T1000 (cell line): ENCODE data around the gene PCNX1.
"Not testable (repeated sequence)": the region's sequence is repeated elsewhere in the genome, so short reads cannot be mapped to it uniquely, and the experiment has no call there.

Experiments used
- DNase-seq: peaks from one replicate; lab custom pipeline; 2025; ENCODE audit warnings: mixed read lengths; lab: John Stamatoyannopoulos, UW

Gene PCNX1

DNA sequence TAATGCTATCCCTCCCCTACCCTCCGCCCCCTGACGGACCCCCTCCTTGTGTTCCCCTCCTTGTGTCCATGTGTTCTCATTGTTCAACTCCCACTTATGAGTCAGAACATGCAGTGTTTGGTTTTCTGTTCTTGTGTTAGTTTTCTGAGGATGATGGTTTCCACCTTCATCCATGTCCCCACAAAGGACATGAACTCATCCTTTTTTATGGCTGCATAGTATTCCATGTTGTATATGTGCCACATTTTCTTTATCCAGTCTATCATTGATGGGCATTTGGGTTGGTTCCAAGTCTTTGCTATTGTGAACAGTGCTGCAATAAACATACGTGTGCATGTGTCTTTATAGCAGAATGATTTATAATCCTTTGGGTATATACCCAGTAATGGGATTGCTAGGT lies 112.7 kb downstream of the PCNX1 start:
- DNase-seq: not testable (repeated sequence)

DNA sequence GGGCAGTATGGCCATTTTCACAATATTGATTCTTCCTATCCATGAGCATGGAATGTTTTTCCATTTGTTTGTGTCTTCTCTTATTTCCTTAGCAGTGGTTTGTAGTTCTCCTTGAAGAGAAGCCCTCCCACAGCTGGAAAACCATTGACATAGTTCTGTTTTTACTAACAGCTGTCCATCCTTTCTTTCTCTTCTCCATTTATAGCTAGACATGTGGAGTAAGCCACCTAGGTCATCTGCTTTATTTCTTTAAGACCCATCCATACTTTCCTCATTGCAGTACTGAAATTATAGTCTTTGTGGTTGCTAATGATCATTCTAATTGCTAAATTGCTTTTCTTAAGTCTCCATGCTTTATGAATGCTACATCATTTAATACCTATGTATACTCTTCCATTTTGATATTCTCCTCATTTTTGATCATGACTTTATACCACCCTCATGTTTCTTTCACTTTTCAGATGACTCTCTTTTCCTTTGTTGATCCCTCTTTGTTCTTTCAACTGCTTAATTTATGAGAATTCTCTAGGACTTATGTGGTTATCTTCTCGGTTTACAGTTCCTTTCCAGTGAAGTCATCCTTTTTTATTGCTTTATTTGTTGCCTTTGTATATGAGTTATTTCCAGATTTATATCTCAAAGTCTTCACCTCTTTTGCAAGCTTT lies 114.2 kb downstream of the PCNX1 start:
- DNase-seq: no peak

DNA sequence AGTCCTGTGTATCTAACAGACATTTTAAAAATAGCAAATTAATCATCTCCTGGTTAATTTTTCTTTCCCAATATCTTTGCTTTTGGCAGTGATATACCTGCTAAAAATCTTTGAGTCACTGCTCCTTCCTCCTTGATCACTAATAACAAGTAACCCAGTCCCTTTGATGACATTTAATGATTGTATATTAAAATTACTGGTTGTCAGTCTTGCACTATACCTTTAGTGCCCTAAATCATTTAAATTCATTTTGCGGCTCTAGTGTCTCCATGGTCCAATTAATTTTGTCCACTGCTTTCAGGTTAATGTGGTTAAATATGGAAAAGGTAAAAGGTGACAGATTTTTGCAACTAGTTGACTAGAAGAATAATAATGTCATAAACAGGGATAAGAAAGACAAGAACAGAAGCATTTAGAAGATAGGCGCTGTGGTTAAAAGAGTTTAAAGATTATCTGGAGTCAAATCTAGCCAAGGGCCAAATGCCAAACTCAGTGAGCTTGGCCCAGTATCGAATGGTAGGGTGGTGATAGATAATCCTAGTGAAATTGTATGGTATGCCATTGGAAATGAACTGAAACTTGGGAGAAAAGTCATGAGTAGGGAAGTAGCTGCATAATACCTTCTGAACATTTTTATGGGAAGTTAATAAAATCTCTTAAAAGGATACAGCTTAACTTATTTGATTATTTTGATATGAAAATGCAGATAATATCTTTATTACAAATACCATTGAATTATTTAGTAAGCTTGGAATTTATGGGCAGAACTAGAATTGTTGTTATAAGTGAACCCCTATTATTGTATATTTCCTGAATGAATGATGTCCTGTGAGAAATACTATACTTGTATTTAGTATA lies 115.0 kb downstream of the PCNX1 start:
- DNase-seq: no peak

DNA sequence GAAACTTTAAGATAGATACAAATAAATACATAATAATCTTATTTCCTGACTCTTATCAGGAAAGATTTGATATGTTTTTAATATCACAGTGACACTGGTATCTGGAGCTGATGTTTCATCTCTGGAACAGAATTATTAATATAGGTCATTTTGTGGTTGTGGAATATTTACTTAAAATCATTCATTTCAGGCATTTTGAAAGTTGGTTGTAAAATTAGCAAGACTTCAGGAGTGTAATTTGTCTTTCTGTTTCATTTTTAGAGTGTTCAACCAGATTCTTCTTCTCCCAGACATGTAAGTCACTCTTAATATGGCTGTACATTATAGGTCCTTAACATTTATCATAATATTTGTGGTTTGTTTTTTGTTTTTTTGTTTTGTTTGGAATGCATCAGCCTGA lies 115.7 kb downstream of the PCNX1 start:
- no peak for DNase-seq

DNA sequence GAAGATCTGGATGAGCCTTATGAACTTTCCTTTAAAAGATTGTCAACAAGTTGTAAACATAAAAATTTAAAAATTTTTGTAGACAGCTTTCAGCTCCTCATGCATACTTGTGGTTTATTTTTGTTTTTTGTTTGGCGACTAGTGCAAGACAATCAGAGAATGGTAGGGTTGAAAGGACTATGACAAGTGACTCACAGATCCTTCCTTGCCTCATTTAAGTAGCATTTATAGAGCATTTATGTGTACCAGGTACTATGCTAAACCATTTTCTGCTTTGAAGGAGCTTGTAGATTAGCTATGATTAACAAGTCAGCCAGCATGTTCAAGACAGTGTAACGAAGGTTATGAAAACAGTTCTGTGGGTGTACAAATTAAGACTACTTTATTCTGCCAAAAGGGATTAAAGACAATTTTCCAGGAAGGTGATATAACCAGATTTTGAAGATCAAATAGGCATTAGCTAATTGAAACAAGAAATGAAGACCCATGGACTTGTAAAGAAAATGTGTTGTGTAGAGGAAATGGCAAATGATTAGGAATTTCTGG lies 122.0 kb downstream of the PCNX1 start:
- no peak for DNase-seq

DNA sequence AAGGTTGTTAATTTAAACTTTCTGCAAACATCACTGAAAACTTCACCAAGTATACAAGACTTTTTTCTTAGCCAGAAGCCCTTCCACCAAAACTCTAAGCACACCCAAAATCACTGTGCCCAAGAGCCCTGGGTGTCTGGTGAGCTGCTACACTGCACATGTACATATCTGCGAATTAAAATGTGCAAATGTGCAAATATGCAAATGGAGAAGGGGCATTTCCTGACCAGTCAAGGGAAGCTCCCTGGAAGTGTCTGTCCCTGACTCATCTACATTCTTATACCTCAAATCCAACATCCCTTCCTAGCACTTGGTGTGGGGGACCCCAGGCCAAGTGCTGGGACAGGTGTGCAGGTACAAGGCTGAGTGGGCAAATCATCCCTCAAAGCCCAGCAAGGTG lies 123.7 kb downstream of the PCNX1 start:
- no peak for DNase-seq

DNA sequence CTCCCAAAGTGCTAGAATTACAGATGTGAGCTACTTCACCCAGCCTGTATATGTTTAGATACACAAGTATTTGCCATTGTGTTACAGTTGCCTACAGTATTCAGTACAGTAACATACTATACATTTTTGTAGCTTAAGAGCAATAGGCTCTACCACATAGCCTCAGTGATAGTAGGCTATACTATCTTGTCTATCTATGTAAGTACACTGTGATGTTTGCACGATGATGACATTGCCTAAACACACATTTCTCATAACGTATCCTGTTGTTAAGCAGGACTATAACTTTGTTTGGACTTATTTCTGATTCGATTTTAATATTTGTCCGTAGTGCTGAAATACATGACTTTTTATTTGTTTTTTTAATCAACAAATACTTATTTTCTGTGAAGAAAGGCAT lies 129.2 kb downstream of the PCNX1 start:
- DNase-seq: no peak

DNA sequence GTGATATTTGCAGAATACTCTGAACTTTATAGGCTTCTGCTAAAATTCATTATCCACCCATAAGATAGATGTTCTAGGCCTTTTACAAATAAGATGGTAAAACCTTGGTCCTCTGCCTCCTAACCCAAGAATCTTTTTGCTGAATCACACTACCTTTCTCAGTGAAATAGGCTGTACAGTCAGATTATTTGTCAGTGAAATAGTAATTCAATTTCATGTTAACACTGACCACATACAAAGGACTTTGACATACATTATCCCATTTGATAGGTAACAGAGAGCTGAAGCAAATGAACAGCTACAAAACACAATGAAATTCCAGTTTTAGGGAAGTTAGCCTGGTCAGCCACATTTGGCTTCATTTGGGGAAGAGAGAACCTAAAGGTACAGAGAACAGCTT lies 141.1 kb downstream of the PCNX1 start:
- no peak for DNase-seq

DNA sequence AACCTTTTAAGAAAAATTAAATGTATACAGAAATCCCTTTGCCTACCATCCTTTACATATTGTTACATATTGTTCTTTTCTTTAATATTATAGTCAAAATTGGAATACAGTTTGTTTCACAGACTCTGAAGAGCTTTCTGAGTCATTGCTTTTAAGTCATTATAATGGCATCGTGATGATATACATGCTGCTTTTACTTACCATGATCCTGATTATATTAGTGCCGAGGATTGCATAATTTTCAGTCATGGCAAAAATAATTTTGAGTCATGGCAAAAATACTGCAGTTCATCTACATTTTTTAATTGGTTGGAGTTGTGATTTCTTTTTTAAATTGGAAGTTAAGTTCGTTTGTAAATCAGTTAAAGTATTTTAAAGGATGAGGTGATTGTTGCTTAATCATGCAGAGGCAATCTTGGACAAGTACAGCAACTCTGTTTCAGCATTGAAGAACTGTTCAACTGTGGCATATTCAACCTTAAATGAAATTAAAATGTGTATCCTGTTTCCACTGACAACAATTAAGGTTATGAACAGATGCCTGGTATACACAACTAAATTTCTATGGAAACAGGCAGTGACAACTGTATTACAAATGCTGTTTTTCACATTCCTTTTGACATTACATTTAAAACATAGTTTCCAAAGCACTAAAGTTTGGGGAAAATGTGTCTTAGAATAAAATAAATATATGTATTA lies 142.3 kb downstream of the PCNX1 start:
- no peak for DNase-seq

DNA sequence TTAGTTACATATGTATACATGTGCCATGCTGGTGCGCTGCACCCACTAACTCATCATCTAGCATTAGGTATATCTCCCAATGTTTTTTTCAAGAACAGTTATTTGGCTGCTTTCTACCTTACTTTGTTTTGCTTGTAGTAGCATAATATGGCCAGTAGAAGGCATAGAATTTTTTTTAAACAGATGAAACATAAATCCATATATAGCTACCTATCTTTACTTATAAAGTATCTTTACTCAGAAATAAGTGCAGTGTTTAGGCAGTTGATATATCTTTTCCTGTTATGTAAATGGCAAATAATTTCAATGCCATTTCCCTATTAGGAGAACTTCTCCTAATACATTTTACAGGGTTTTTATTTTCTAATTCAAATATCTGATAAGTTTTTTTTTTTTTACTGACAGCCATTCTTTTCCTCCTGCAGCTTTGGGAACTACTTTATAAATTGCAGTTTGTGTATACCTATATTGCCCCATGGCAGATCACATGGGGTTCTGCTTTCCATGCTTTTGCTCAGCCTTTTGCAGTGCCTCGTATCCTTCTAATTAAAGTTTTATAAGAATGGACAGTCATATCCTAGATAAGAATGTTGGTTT lies 143.1 kb downstream of the PCNX1 start:
- no peak for DNase-seq

DNA sequence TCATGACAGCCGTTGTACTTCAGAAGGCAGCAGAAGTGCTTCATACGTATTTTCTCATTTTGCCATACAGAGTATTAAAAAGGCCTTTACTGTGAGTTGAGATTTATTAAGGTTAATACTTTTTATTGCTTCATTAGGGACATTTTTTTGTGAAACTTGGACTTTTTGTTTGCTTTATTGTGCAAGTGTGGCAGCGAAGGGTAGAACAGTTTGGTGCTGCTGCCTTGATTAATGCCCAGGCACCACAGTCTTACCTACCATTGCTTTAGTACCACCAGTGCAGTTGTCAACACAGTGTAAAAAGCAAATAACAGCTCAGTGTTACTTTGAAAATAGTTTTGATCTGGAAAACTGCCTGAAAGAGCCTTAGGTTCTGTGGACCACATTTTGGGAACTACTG lies 147.4 kb downstream of the PCNX1 start:
- DNase-seq: no peak

DNA sequence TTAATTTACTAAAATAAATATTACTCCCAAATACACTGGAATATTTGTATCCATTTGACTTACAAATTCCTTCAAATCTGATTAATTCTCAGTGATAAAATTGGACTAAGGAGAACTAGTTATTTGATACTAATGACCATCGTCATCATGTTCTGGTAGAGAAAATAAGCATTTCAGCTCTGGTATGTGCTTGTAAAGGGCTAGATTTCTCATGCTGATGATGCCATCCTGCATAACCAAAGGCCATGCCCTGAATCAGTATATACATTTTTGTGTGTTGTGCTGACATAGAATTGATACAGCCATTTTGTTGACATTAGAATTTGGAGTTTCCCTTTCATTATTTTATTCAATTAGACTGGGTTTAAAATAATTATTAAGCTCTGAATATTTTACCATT lies 148.9 kb downstream of the PCNX1 start:
- DNase-seq: no peak

DNA sequence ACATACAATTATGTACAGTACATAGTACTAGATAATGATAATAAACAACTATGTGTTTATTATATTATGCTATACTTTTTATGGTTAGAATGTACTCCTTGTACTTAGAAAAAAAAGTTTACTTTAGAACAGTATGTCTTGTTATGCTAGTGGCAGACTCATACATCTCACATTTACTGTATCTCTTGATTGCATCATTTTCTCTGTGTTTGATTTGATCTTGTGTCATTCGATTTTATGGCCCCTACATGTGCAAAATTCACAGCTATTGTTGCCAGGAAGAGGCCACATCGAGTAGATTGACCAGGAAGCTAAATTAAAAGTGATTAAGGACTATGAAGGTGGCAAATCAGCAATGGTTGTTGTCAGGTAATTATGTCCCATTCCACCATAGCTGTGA lies 153.0 kb downstream of the PCNX1 start:
- no peak for DNase-seq

DNA sequence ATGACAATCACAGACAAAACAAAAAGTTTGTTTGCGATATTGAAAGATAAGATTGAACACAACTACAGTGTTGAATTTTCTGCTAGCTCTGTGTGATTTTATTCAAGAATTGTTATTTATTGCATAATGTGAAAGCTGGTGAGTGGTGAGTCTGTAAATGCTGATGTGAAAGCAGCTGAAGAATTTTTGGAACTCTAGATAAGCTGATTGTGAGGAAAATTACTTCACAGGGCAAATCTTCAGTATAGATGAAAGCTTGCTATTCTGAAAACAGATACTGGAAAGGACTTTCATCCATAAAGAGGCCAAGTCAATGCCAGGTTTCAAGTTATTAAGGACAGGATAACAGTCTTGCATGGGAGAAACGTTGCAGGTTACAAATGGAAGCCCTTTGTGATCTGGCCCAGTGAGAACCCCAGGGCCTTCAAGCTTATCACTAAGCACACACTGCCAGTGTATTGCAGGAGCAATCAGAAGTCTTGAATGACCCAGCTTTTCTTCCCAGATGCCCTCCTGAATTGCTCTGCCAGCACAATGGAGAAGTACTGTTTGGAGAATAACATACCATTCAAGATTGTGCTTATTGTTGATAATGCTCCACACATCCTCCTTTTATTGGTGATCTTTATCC lies 153.7 kb downstream of the PCNX1 start:
- DNase-seq: no peak

DNA sequence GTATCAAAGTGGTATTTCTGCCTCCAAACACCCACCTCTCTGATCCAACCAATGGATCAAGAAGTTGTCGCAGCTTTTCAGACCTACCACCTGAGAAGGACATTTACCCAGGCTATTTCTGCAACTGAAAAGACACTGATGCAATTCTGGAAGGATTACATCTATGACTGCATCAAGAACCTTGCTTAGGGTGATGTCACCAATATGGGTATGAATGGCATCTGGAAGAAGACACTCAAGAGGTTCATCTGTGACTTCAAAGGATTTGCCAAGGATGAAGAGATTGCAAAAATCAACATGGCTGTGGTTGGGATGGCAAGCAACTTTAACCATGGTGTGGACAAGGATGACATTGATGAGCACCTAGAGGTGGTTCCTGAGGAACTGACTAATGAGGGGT lies 154.2 kb downstream of the PCNX1 start:
- no peak for DNase-seq

DNA sequence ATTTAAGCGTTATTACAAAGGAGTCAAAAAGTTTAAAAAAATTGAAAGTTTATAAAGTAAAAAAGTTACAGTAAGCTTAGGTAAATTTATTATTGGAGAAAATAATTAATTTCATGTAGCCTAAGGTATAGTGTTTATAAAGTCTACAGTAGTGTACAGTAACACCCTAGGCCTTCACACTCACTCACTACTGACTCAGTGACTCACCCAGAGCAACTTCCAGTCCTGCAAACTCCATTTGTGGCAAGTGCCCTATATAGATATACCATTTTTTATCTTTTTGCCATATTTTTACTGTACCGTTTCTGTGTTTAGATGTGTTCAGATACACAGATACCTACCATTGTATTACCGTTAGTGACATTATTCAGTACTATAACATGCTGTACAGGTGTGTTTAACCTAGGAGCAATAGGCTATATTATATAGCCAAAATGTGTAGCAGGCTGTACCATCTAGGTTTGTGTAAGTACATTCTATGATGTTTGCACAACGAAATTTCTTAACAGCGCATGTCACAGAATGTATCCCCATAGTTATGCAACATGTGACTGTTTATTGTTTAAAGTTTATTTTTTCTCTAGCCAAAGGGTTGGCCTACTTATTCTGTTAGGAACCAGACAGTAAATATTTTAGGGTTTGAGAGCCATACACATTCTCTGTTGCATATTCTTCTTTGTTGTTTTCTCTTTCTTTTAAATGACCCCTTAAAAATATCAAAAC lies 155.5 kb downstream of the PCNX1 start:
- no peak for DNase-seq

DNA sequence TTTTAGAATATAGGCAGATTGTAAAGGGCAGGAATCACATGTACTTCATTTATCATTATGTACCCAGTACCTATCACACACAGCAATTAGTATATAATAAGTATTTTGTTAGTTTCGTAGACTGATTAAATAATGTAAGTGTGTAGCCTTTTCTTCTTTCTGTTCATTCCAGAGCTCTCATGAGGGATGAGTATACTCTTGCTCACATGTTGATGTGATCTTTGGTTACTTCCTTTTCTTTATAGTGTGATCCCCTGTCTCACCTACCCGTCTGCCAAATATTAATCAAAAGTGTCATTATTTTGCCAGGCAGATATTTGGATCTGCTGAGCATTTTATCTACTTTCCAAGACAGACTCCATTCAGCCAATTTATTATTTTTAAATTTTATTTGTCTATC lies 156.1 kb downstream of the PCNX1 start:
- no peak for DNase-seq

DNA sequence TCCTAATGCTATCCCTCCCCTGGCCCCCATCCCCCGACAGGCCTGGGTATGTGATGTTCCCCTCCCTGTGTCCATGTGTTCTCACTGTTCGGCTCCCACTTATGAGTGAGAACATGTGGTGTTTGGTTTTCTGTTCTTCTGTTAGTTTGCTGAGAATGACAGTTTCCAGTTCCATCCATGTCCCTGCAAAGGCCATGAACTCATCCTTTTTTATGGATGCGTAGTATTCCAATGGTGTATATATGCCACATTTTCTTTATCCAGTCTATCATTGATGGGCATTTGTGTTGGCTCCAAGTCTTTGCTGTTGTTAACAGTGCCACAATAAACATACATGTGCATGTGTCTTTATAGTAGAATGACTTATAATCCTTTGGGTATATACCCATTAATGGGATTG lies 157.5 kb downstream of the PCNX1 start:
- not testable (repeated sequence) for DNase-seq

DNA sequence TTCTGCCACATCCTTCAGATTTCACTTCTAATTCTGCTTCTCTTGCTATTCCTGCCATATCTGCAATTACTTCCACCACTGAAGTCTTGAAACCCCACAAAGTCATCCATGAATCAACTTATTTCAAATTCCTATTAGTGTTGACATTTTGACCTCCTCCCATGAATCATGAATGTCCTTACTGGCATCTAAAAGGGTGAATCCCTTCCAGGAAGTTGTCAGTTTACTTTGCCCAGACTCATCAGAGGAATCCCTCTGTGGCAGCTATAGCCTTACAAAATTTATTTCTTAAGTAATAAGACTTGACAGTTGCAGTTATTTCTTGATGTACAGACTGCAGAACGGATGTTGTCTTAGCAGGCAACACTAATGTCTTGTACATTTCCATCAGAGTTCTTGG lies 162.9 kb downstream of the PCNX1 start:
- DNase-seq: no peak

DNA sequence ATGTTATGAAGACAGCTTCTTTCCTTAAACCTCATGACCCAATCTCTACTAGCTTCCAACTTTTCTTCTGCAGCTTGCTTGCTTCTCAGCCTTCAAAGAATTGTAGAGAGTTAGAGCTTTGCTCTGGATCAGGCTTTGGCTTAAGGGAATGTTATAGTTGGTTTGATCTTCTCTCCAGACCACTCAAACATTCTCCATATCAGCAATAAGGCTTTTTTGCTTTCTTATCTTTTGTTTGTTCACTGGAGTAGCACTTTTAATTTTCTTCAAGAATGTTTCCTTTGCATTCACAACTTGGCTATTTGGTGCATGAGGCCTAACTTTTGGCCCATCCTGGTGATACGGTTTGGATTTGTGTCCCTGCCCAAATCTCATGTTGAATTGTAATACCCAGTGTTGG lies 163.8 kb downstream of the PCNX1 start:
- no peak for DNase-seq

DNA sequence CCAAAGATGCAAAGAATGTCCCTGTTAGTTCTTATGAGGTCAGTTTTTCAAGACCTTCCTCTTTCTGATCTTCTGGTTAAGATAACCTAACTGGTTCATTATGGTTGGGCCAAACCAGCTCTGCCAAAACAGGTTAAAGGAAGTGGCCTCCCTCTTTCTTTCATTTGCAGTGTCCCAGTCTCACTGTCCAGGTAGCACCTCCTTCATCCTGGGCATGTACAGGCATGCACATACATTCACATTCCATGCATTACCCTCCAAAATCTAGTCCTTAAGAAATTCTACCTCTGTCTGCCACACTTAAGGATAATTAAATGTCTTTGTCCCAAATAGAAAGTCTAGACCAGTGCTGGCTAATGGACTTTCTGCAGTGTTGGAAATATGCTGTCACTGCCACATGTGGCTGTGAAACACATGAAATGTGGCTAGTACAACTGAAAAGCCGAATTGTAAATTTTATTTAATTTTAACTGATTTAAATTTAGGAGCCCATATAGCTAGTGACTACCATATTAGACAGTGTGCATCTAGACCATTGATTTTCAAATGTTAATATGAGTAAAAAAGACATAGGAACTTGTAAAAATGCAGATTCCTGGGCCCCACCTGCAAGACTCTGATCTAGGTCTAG lies 169.3 kb downstream of the PCNX1 start:
- DNase-seq: no peak
